Measurements from ENCODE around the gene CDK5RAP3. TPM values are rescaled to one million over a fixed set of nuclear protein-coding genes. Genes with fewer than 3 reads are reported as not detected.

Gene CDK5RAP3
- total and polyA plus RNA-seq, 2 of the 13 experiments (the other 11 are each of a cell fraction or from before 2014, with no cell fraction given) = 128 to 154 TPM

DNA sequence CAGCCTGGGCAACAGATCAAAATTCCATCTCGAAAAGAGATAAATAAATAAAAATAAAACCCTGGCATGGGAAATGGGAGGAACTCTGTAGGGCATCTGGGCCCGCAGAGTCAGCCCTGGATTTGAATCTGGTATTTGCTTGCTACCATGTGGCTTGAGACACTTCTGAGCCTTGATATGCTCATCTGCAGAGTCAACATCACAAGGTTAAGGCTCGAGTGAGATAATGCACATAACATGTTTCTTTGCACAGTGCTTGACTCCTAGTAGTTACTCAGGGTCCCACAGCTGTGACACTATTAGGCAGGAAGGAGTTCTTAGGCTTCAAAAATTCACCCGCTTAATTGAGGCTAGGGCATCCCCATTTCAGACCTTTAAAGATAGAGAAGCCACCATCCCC, 21.3 kb downstream of the CDK5RAP3 start:
- no peak for FAIRE-seq
- DNase-seq (ENCODE audit: low spot score) = no peak
- no peaks in the 10 kb centered on the region for H3K36me3 ChIP-seq (replicated peaks in 1 of 2; ENCODE audit: control insufficient read depth in 1 of 2, insufficient read depth in 2 of 2, low read length in 2 of 2)
- no peak overlapping the region for H3K4me3 ChIP-seq (replicated peaks in 1 of 3; ENCODE audit: insufficient read depth in 1 of 3, low read depth in 2 of 3, low read length in 3 of 3)
- H4K20me1 ChIP-seq (ENCODE audit: insufficient read depth, low read length) = no peaks in the 10 kb centered on the region
- no peak overlapping the region for H2AFZ ChIP-seq (ENCODE audit: low read length)
- in situ Hi-C loops (cut with HindIII; ENCODE audit: extremely low pct_ligation_motif_present, low pct_unique_long_range_greater_than_20kb) (no loop called here), intact Hi-C loops (cut with micrococcal nuclease; ENCODE audit: unreplicated experiment) (no loop called here)
- no peak overlapping the region for H3K27ac ChIP-seq (ENCODE audit: extremely low read length, insufficient read depth, low read length)
- H3K4me2 ChIP-seq (ENCODE audit: low read depth, low read length) = no peak overlapping the region
- WGBS (ENCODE audit: low lambda C conversion rate) = 14% methylated on average over 4 of the region's 4 CpGs
- TF ChIP-seq, protein P1, sequence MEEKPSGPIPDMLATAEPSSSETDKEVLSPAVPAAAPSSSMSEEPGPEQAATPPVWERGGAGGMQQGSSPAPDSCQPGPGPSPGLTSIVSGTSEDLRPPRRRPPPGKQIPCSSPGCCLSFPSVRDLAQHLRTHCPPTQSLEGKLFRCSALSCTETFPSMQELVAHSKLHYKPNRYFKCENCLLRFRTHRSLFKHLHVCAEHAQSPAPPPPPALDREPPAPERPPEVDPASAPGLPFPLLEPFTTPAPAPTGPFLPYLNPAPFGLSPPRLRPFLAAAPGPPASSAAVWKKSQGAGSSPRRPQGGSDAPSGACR (CRISPR knock-in tag; IDR thresholded peaks at IDR 0.05) = no peak
- TF ChIP-seq FOXA1 (IDR thresholded peaks at IDR 0.05) = no peak
- no peak for TF ChIP-seq FOXA1 (CRISPR knock-in tag; IDR thresholded peaks at IDR 0.05)
- no peaks in the 10 kb centered on the region for H3K79me2 ChIP-seq (ENCODE audit: insufficient read depth, low read length)
- no TSS peak for BruUV-seq (replicated peaks)
- ATAC-seq = no peak
- H3K27me3 ChIP-seq (ENCODE audit: control insufficient read depth in 1 of 2, insufficient read depth in 2 of 2, low read length in 2 of 2) = peaks cover 3 to 52% of the 10 kb centered on the region in 2 experiments; a peak in 3 of 5 replicates
- CTCF ChIA-PET (ENCODE audit: low intra/inter-chr PET ratio, low total read pairs) = no interaction called here
- H3K9me3 ChIP-seq (ENCODE audit: low read length) = no peaks in the 10 kb centered on the region
- POLR2A ChIA-PET = no interaction called here
- no peak overlapping the region for H3K9ac ChIP-seq (ENCODE audit: insufficient read depth, low read depth, low read length)
- peaks cover 45% of the 10 kb centered on the region for H3K4me1 ChIP-seq (ENCODE audit: insufficient read depth, low read length)

GRCh38 chr17:47993031-47993564, 22.2 kb downstream of the CDK5RAP3 start:
- ATAC-seq (no peak), DNase-seq (ENCODE audit: low spot score) (no peak), FAIRE-seq (no peak)
- Histone ChIP-seq H3K27me3 (ENCODE audit: control insufficient read depth in 1 of 2, insufficient read depth in 2 of 2, low read length in 2 of 2) (peaks cover 3 to 57% of the 10 kb centered on the region in 2 experiments; a peak in 3 of 5 replicates), H3K36me3 (replicated peaks in 1 of 2; ENCODE audit: control insufficient read depth in 1 of 2, insufficient read depth in 2 of 2, low read length in 2 of 2) (no peaks in the 10 kb centered on the region), H3K9me3 (ENCODE audit: low read length) (no peaks in the 10 kb centered on the region), H3K9ac (ENCODE audit: insufficient read depth, low read depth, low read length) (no peak overlapping the region), H3K4me2 (ENCODE audit: low read depth, low read length) (no peak overlapping the region), H3K4me1 (ENCODE audit: insufficient read depth, low read length) (peaks cover 37% of the 10 kb centered on the region), H3K79me2 (ENCODE audit: insufficient read depth, low read length) (no peaks in the 10 kb centered on the region), H3K4me3 (replicated peaks in 1 of 3; ENCODE audit: insufficient read depth in 1 of 3, low read depth in 2 of 3, low read length in 3 of 3) (no peak overlapping the region), H3K27ac (ENCODE audit: extremely low read length, insufficient read depth, low read length) (no peak overlapping the region), H2AFZ (ENCODE audit: low read length) (no peak overlapping the region), H4K20me1 (ENCODE audit: insufficient read depth, low read length) (no peaks in the 10 kb centered on the region)
- CTCF ChIA-PET (ENCODE audit: low intra/inter-chr PET ratio, low total read pairs) = no interaction called here
- intact Hi-C loops (cut with micrococcal nuclease; ENCODE audit: unreplicated experiment) = no loop called here
- in situ Hi-C loops (cut with HindIII; ENCODE audit: extremely low pct_ligation_motif_present, low pct_unique_long_range_greater_than_20kb) = no loop called here
- POLR2A ChIA-PET = interaction anchor here (1.3 kb wide), 1 partner anchor 22 kb away, joined by 3 read pairs; the partner anchor contains the start of gene CDK5RAP3
- WGBS (ENCODE audit: low lambda C conversion rate) = 40% methylated on average over 9 of the region's 9 CpGs
- BruUV-seq (replicated peaks) = no TSS peak
- TF ChIP-seq NFAT5 (CRISPR knock-in tag; IDR thresholded peaks at IDR 0.05) (no peak), ZMAT5 (CRISPR knock-in tag; IDR thresholded peaks at IDR 0.05; ENCODE audit: borderline replicate concordance, low read depth) (no peak), ZNF329 (CRISPR knock-in tag; IDR thresholded peaks at IDR 0.05; ENCODE audit: low read depth) (no peak), CENPT (CRISPR knock-in tag; IDR thresholded peaks at IDR 0.05; ENCODE audit: low read depth) (no peak), HNF4G (IDR thresholded peaks at IDR 0.05; ENCODE audit: borderline replicate concordance, low read depth, low read length) (no peak), HNF4G (CRISPR knock-in tag; IDR thresholded peaks at IDR 0.05; ENCODE audit: borderline replicate concordance, low read depth) (no peak), XBP1 (CRISPR knock-in tag; IDR thresholded peaks at IDR 0.05) (no peak), ZNF550 (CRISPR knock-in tag; IDR thresholded peaks at IDR 0.05; ENCODE audit: borderline replicate concordance) (no peak), ZNF350 (CRISPR knock-in tag; IDR thresholded peaks at IDR 0.05; ENCODE audit: borderline replicate concordance, low read depth) (no peak), NAIF1 (CRISPR knock-in tag; IDR thresholded peaks at IDR 0.05; ENCODE audit: borderline replicate concordance) (no peak)
